Right cardiac atrium (tissue), 5 donors: ENCODE results near the gene ATP10B. TPM values are rescaled to one million over a fixed set of nuclear protein-coding genes. Genes with fewer than 3 reads are reported as not detected.
A peak's percentile ranks its signal among the peaks of the same experiment; 100 is the strongest.

Experiments used
- ATAC-seq, 2 donors: fragments of 200-7000 bp; cut with Tn5 transposase; one replicate each; pipeline versions ENCODE4 v1.8.0 to v1.9.1; 2020; ENCODE audit warnings: moderate library complexity in 2 of 2, mild to moderate bottlenecking in 1 of 2
- DNase-seq, 3 donors: peaks; one replicate each; pipeline ENCODE4 v3.0.0-alpha.2; 2020
- H3K27ac ChIP-seq: one replicate; pipeline ENCODE4 v1.5.1; 2013; ENCODE audit warnings: mild to moderate bottlenecking, low read length, control low read depth, moderate library complexity
- H3K27me3 ChIP-seq: one replicate; pipeline ENCODE4 v1.6.1; 2013; ENCODE audit not compliant: control insufficient read depth, insufficient read depth
- H3K4me1 ChIP-seq: one replicate; pipeline ENCODE4 v1.6.1; 2013; ENCODE audit warnings: low read length; ENCODE audit not compliant: control insufficient read depth, insufficient read depth
- H3K4me3 ChIP-seq: one replicate; pipeline ENCODE4 v1.5.1; 2013; ENCODE audit warnings: low read length, control low read depth
- H3K9me3 ChIP-seq: one replicate; pipeline ENCODE4 v1.6.1; 2013; ENCODE audit warnings: low read length; ENCODE audit not compliant: control insufficient read depth
- WGBS: extraction: QIAGEN DNeasy Blood & Tissue Kit; methylation state at CpG from one replicate; pipeline ENCODE4 v1.1.7; 2013; 5-methylcytosine and 5-hydroxymethylcytosine counted together
- intact Hi-C, 4 donors: fragments of 100-400 bp; cut with DNase I; formaldehyde crosslinking; loops; one replicate each; pipeline versions ENCODE4 v1.11.0 to v1.14.0; 2022 to 2023
- polyA plus RNA-seq: library from polyadenylated mRNA; stranded (reverse); fragments of 200-250 nt; gene quantifications from one replicate; pipeline ENCODE4 v1.2.3, GENCODE V29; 2013
- total RNA-seq, 4 donors: library from RNA; stranded (reverse); fragmentation: NEBNext Ultra II Directional; extraction: Animal tissue kit (Norgen Biotek cat#: 25700); gene quantifications; one replicate each; pipeline ENCODE4 v1.2.1, GENCODE V29; 2021
- donor health status: healthy with polysubstance abuse.
- donor health status: DM: no; HTN: yes; CAD: no.
- donor health status: DM: no; HTN: no; CAD: no.
- donor health status: DM: no; HTN: yes; CAD: no; lungs with severe emphysema.
- donor health status: DM: yes; HTN: yes; CAD: no.

The ATP10B gene
- total and polyA plus RNA-seq, 5 donors = 0.25 TPM; not detected in 4

- DNase-seq (peak in 1 of 3 donors; percentile 6), ATAC-seq (no peak)
- H3K4me1 ChIP-seq = no peaks in the 10 kb centered on the region
- no peak overlapping the region for H3K27ac ChIP-seq
- H3K4me3 ChIP-seq = no peak overlapping the region
- no peaks in the 10 kb centered on the region for H3K9me3 ChIP-seq
- no peaks in the 10 kb centered on the region for H3K27me3 ChIP-seq
- intact Hi-C loops = no loop called here
- WGBS = 80% methylated on average over 6 of the region's 6 CpGs
Observed at GRCh38 chr5:160805376-160805775, 46.6 kb downstream of the ATP10B start.

GRCh38 chr5:160802592-160802991, 49.4 kb downstream of the ATP10B start:
- H3K9me3 ChIP-seq = no peaks in the 10 kb centered on the region
- DNase-seq (no peak), ATAC-seq (peak in 1 of 2 donors; percentile 33)
- WGBS = 39% methylated on average over 2 of the region's 2 CpGs
- no peak overlapping the region for H3K4me3 ChIP-seq
- intact Hi-C loops = no loop called here
- no peaks in the 10 kb centered on the region for H3K4me1 ChIP-seq
- no peaks in the 10 kb centered on the region for H3K27me3 ChIP-seq
- no peak overlapping the region for H3K27ac ChIP-seq

- DNase-seq (no peak), ATAC-seq (no peak)
- 50% methylated on average over 4 of the region's 4 CpGs for WGBS
- no peak overlapping the region for H3K4me3 ChIP-seq
- no peak overlapping the region for H3K27ac ChIP-seq
- H3K27me3 ChIP-seq = no peaks in the 10 kb centered on the region
- no peaks in the 10 kb centered on the region for H3K9me3 ChIP-seq
- H3K4me1 ChIP-seq = no peaks in the 10 kb centered on the region
- intact Hi-C loops = no loop called here
Observed at GRCh38 chr5:160800375-160801275, 51.4 kb downstream of the ATP10B start.

GRCh38 chr5:160799184-160799583, 52.8 kb downstream of the ATP10B start:
- intact Hi-C loops = no loop called here
- H3K9me3 ChIP-seq = no peaks in the 10 kb centered on the region
- H3K4me3 ChIP-seq = no peak overlapping the region
- no peak overlapping the region for H3K27ac ChIP-seq
- H3K4me1 ChIP-seq = no peaks in the 10 kb centered on the region
- DNase-seq (no peak), ATAC-seq (peak in 1 of 2 donors; percentile 54)
- no peaks in the 10 kb centered on the region for H3K27me3 ChIP-seq
- 55% methylated on average over 4 of the region's 4 CpGs for WGBS

- no peak for DNase-seq
- no peak for ATAC-seq
- Histone ChIP-seq H3K27me3 (no peaks in the 10 kb centered on the region), H3K27ac (no peak overlapping the region), H3K9me3 (no peaks in the 10 kb centered on the region), H3K4me3 (no peak overlapping the region), H3K4me1 (no peaks in the 10 kb centered on the region)
- WGBS = 73% methylated on average over 4 of the region's 4 CpGs
- intact Hi-C loops = no loop called here
Observed at GRCh38 chr5:160797020-160797419, 55.0 kb downstream of the ATP10B start.

- H3K9me3 ChIP-seq = no peaks in the 10 kb centered on the region
- intact Hi-C loops = no loop called here
- no peak for DNase-seq
- WGBS = 94% methylated on average over 2 of the region's 2 CpGs
- no peak overlapping the region for H3K4me3 ChIP-seq
- no peaks in the 10 kb centered on the region for H3K27me3 ChIP-seq
- no peak overlapping the region for H3K27ac ChIP-seq
- H3K4me1 ChIP-seq = no peaks in the 10 kb centered on the region
- no peak for ATAC-seq
Observed at GRCh38 chr5:160793530-160793899, 58.5 kb downstream of the ATP10B start.

GRCh38 chr5:160792732-160793529, 59.1 kb downstream of the ATP10B start:
- Histone ChIP-seq H3K4me3 (no peak overlapping the region), H3K27ac (no peak overlapping the region), H3K4me1 (no peaks in the 10 kb centered on the region), H3K9me3 (no peaks in the 10 kb centered on the region), H3K27me3 (no peaks in the 10 kb centered on the region)
- no peak for DNase-seq
- WGBS = 83% methylated on average over 7 of the region's 7 CpGs
- intact Hi-C loops = no loop called here
- ATAC-seq = no peak

- 89% methylated on average over 2 of the region's 2 CpGs for WGBS
- H3K4me3 ChIP-seq = no peak overlapping the region
- DNase-seq = no peak
- no peaks in the 10 kb centered on the region for H3K27me3 ChIP-seq
- H3K4me1 ChIP-seq = no peaks in the 10 kb centered on the region
- ATAC-seq = no peak
- H3K27ac ChIP-seq = no peak overlapping the region
- H3K9me3 ChIP-seq = no peaks in the 10 kb centered on the region
- intact Hi-C loops = no loop called here
Observed at GRCh38 chr5:160792281-160792680, 59.7 kb downstream of the ATP10B start.

GRCh38 chr5:160789219-160789859, 62.7 kb downstream of the ATP10B start:
- intact Hi-C loops = no loop called here
- DNase-seq (no peak), ATAC-seq (no peak)
- 82% methylated on average over 3 of the region's 3 CpGs for WGBS
- H3K4me1 ChIP-seq = no peaks in the 10 kb centered on the region
- H3K9me3 ChIP-seq = no peaks in the 10 kb centered on the region
- H3K27me3 ChIP-seq = no peaks in the 10 kb centered on the region
- no peak overlapping the region for H3K4me3 ChIP-seq
- H3K27ac ChIP-seq = no peak overlapping the region

GRCh38 chr5:160788102-160788660, 63.8 kb downstream of the ATP10B start:
- Histone ChIP-seq H3K4me3 (no peak overlapping the region), H3K9me3 (no peaks in the 10 kb centered on the region), H3K4me1 (no peaks in the 10 kb centered on the region), H3K27me3 (no peaks in the 10 kb centered on the region), H3K27ac (no peak overlapping the region)
- DNase-seq (no peak), ATAC-seq (no peak)
- intact Hi-C loops = no loop called here
- 50% methylated on average over 3 of the region's 3 CpGs for WGBS

- ATAC-seq = no peak
- intact Hi-C loops = no loop called here
- peak in 1 of 3 donors; percentile 41 for DNase-seq
- Histone ChIP-seq H3K27me3 (no peaks in the 10 kb centered on the region), H3K4me3 (no peak overlapping the region), H3K27ac (no peak overlapping the region), H3K9me3 (no peaks in the 10 kb centered on the region), H3K4me1 (no peaks in the 10 kb centered on the region)
- 73% methylated on average over 4 of the region's 4 CpGs for WGBS
Observed at GRCh38 chr5:160787240-160787639, 64.8 kb downstream of the ATP10B start.
